HEK293T (cell line): ENCODE measurements around the gene SLC5A1.

Source experiments
- CTCF ChIA-PET: fragments of 350-600 bp; formaldehyde crosslinking; extraction: SDS; loops from one replicate; lab custom pipeline; 2021; ENCODE audit warnings: antibody characterized with exemption, inconsistent platforms; lab: Yijun Ruan, JAX
- POLR2A ChIA-PET: fragments of 350-600 bp; formaldehyde crosslinking; extraction: SDS; loops from one replicate; lab custom pipeline; 2020; ENCODE audit warnings: antibody characterized with exemption, inconsistent platforms; lab: Yijun Ruan, JAX
- DNase-seq: peaks from one replicate; pipeline ENCODE4 v3.0.0; 2012; ENCODE audit warnings: mixed read lengths; ENCODE audit errors: extremely low spot score
- ARNT ChIP-seq: fragments of 450-650 bp; IDR thresholded peaks from 2 replicates; pipeline ENCODE4 v1.6.1; 2017; ENCODE audit warnings: mild to moderate bottlenecking
- BHLHE40 ChIP-seq: fragments of 450-650 bp; IDR thresholded peaks from 2 replicates; pipeline ENCODE4 v1.6.1; 2016; ENCODE audit warnings: mild to moderate bottlenecking, moderate library complexity, borderline replicate concordance
- CTBP1 ChIP-seq: fragments of 450-650 bp; IDR thresholded peaks from 2 replicates; pipeline ENCODE4 v1.6.1; 2016; ENCODE audit warnings: borderline replicate concordance
- ELF4 ChIP-seq: fragments of 450-650 bp; IDR thresholded peaks from 2 replicates; pipeline ENCODE4 v1.6.1; 2017; ENCODE audit warnings: antibody characterized with exemption
- FOXA1 ChIP-seq: fragments of 450-650 bp; IDR thresholded peaks from 2 replicates; pipeline ENCODE4 v1.6.1; 2016; ENCODE audit warnings: mild to moderate bottlenecking
- FOXK2 ChIP-seq: fragments of 450-650 bp; IDR thresholded peaks from 2 replicates; pipeline ENCODE4 v1.6.1; 2016; ENCODE audit warnings: mild to moderate bottlenecking
- FOXM1 ChIP-seq: fragments of 450-650 bp; IDR thresholded peaks from 2 replicates; pipeline ENCODE4 v1.6.1; 2017; ENCODE audit warnings: mild to moderate bottlenecking, borderline replicate concordance
- HDGF ChIP-seq: fragments of 450-650 bp; IDR thresholded peaks from 2 replicates; pipeline ENCODE4 v1.6.1; 2017; ENCODE audit warnings: antibody characterized with exemption, borderline replicate concordance
- L3MBTL2 ChIP-seq: fragments of 450-650 bp; conservative IDR thresholded peaks from 2 replicates; pipeline ENCODE4 v1.6.1; 2016; ENCODE audit warnings: mild to moderate bottlenecking
- LEF1 ChIP-seq: fragments of 450-650 bp; IDR thresholded peaks from 2 replicates; pipeline ENCODE4 v1.6.1; 2017; ENCODE audit warnings: mild to moderate bottlenecking, borderline replicate concordance
- NFRKB ChIP-seq: fragments of 450-650 bp; IDR thresholded peaks from 2 replicates; pipeline ENCODE4 v1.6.1; 2016; ENCODE audit warnings: mild to moderate bottlenecking, moderate library complexity
- SP1 ChIP-seq: fragments of 450-650 bp; IDR thresholded peaks from 2 replicates; pipeline ENCODE4 v1.6.1; 2017
- SUZ12 ChIP-seq: fragments of 450-650 bp; IDR thresholded peaks from 2 replicates; pipeline ENCODE4 v1.6.1; 2016; ENCODE audit warnings: mild to moderate bottlenecking
- TARDBP ChIP-seq: fragments of 450-650 bp; IDR thresholded peaks from 2 replicates; pipeline ENCODE4 v1.6.1; 2016
- ZNF384 ChIP-seq: fragments of 450-650 bp; IDR thresholded peaks from 2 replicates; pipeline ENCODE4 v1.6.1; 2016
- TF ChIP-seq, protein P1 (sequence below): fragments of 450-650 bp; IDR thresholded peaks from 2 replicates; pipeline ENCODE4 v1.6.1; 2016

SLC5A1 gene

DNA sequence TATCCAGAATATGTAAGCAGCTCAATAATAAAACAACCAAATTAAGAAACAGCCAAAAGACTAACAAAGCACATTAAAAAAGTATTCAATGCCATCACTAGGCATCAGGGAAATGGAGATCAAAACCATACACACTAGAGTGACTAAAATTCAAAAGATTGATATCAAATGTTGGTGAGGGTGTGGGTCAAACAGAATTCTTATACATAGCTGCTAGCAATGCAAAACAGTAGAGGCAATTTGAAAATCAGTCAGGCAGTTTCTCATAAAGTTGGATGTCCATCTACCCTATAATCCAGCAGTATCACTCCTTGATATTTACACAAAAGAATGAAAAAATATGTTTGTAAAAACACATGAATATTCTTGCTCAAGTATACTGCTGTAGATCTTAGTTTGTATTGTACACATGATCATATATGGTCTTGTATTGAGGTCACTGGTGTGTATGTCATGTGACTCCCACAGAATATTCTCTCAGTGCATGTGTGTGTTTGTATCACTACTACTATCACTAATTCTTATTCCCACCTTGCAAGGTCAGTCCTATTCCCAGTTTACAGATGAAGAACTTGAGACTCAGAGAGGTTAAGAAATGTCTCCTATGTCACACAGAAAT, 54.9 kb downstream of the SLC5A1 start:
- no peak for DNase-seq
- no peak for TF ChIP-seq SUZ12
- TF ChIP-seq BHLHE40 = no peak
- no peak for TF ChIP-seq SP1
- TF ChIP-seq, protein P1, sequence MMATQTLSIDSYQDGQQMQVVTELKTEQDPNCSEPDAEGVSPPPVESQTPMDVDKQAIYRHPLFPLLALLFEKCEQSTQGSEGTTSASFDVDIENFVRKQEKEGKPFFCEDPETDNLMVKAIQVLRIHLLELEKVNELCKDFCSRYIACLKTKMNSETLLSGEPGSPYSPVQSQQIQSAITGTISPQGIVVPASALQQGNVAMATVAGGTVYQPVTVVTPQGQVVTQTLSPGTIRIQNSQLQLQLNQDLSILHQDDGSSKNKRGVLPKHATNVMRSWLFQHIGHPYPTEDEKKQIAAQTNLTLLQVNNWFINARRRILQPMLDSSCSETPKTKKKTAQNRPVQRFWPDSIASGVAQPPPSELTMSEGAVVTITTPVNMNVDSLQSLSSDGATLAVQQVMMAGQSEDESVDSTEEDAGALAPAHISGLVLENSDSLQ = no peak
- TF ChIP-seq FOXA1 = no peak
- no peak for TF ChIP-seq FOXM1
- no peak for TF ChIP-seq NFRKB
- no peak for TF ChIP-seq ARNT
- TF ChIP-seq CTBP1 = no peak
- TF ChIP-seq LEF1 = no peak
- no peak for TF ChIP-seq ELF4
- no peak for TF ChIP-seq FOXK2
- no peak for TF ChIP-seq ZNF384
- TF ChIP-seq L3MBTL2 = no peak
- ChIA-PET CTCF (no interaction called here), POLR2A (no interaction called here)

DNA sequence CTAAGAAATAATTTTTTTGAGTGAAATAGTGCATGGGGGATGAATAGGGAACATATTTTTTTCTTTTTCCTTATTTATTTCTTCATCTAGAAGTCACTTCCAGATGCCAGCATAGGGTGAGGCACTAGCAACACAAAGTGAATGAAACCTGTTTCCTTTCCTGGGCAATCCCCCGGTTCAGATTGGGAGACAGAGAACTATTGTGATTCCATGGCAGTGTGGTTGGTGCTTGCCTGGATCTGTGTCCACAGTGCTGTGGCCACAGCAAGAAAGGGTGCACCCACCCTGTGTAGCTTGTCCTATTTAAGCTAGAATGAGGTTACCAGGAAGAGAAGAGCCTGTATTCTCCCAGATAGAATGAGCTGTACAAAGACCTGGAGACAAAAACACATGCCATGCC, 57.6 kb downstream of the SLC5A1 start:
- CTCF ChIA-PET = interaction anchor here (0.6 kb wide), 1 partner anchor 130 kb away, joined by 3 read pairs; no protein-coding TSS in a partner anchor
- TF ChIP-seq ZNF384 (no peak), BHLHE40 (no peak), ELF4 (no peak), ARNT (no peak), CTBP1 (no peak), SP1 (no peak), FOXM1 (no peak), NFRKB (no peak)
- TF ChIP-seq, protein P1 = no peak
- no peak for DNase-seq
- POLR2A ChIA-PET = no interaction called here

DNA sequence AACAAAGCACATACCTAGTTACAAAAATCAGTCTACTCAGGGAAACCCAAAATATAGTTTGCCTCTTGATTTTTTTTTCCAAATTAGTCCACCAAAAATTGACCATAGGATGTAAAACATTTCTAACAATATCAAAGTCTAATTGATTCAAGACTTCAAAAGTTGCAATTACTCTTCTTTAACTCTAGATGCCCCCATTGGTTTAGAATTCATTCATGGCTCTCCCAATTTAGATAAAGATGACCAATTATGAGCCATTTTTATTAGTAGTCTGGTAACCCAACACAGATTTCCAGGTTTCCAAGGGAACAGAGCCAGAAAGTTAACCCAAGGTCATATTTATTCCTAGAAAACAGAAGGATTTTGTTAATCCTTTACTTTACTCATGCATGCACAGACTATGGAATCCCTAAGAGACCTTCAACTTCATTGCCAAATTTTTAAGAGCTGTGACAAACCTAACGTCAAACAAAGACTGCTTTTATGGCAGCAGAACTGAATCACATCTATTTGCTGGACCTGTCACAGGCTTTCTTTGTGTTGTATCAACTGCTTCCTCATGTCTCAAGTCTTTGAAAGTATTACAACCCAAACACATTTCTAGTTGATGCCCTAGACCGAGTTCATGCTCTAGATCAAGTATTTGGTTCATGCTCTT, 60.7 kb downstream of the SLC5A1 start:
- DNase-seq = no peak
- no peak for TF ChIP-seq TARDBP
- no peak for TF ChIP-seq HDGF
- TF ChIP-seq BHLHE40 = no peak
- no peak for TF ChIP-seq CTBP1
- TF ChIP-seq ARNT = no peak
- TF ChIP-seq ELF4 = no peak
- no peak for TF ChIP-seq L3MBTL2
- TF ChIP-seq ZNF384 = no peak
- TF ChIP-seq NFRKB = no peak
- no peak for TF ChIP-seq LEF1
- no peak for TF ChIP-seq SP1
- no peak for TF ChIP-seq FOXA1
- TF ChIP-seq FOXK2 = no peak
- no peak for TF ChIP-seq SUZ12
- ChIA-PET POLR2A (no interaction called here), CTCF (interaction anchor here (0.7 to 1.5 kb wide), 2 partner anchors 101 to 114 kb away, joined by 3 to 5 read pairs; partner anchors contain the start of gene RFPL2)

DNA sequence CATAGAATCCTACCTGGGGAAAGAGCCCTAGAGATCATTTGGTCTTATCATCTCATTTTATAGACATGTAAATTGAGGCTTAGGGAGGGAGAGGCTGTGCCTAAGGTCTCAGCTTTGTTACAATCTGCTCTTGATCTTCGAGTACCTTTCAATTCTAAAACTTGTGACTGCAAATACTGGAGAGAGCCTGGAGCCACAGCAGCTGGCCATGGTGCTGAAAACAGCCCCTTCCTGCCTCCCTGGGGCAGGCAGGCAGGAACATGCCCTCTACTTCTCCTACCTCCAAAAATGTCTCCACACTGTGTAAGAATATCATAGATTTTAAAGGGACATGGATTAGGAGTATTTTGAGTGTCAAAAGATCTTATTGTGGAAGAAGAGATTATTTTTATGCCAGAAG, 63.9 kb downstream of the SLC5A1 start:
- ChIA-PET POLR2A (no interaction called here), CTCF (no interaction called here)
- DNase-seq = peak; percentile 60
- TF ChIP-seq SP1 (no peak), FOXM1 (no peak)
- TF ChIP-seq, protein P1 = no peak

DNA sequence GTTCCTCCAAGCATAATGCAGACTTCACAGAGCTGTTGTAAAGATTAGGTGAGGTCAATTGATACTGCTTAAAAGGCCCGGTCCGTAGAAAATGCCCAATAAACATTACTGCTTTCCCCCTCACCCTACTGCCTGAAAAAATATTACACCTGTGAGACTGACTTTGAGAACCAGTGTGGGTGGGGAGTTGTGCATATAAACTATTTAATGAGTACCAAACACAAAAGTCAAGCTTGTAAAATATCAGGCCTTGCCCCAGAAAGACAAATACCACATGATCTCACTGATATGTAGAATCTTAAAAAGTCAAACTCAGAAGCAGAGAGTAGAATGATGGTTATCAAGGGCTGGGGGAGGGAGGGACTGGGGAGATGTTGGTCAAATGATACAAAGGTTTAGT, 69.3 kb downstream of the SLC5A1 start:
- POLR2A ChIA-PET = no interaction called here
- no peak for DNase-seq
- TF ChIP-seq SUZ12 (no peak), FOXK2 (no peak)
- TF ChIP-seq, protein P1 = no peak
- CTCF ChIA-PET = no interaction called here

DNA sequence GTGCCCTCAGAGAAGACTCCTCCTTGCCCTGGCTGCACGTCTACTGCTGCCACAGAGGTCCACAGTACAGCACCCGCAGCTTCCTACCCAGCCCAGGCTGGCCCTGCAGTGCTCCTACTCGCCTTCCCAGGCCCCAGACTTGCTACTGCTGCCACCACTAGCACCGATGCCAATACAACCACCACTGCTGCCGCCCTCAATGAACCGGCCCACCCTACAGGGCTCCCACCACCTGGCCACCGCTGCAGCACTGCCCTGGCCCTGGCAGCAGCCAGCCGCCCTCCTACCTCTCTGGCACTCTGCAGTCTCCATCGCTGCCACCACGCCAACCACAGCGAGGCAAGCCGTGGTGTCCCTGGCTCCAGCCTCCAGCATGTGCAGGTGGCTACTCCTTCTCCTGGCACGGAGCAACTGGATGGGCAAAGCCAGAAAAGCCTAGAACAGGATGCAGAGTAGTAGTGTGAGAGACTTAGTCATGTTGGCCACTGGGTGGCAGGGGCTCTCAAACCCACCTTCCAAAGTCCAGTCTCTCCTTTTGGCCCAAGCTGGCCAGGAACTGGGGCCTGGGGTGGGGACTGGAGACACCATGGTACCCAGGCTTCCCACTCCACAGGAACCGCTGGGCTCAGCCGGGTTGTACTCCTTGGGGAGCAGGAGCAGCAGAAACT, 76.6 kb downstream of the SLC5A1 start:
- ChIA-PET CTCF (no interaction called here), POLR2A (no interaction called here)
- DNase-seq = no peak
- TF ChIP-seq LEF1 (no peak), ZNF384 (no peak), HDGF (no peak), SP1 (no peak), TARDBP (no peak), L3MBTL2 (no peak), FOXA1 (no peak), CTBP1 (no peak), NFRKB (no peak), SUZ12 (no peak), ELF4 (no peak), FOXM1 (no peak), BHLHE40 (no peak), FOXK2 (no peak), ARNT (no peak)
- TF ChIP-seq, protein P1 = no peak
